ENCODE results near the gene CREB3L1.

The CREB3L1 gene

GRCh38 chr11:46339816-46340215, 62.4 kb downstream of the CREB3L1 start:
- DNase-seq (ENCODE audit: low read depth) = no peak
- TF ChIP-seq, protein P1, sequence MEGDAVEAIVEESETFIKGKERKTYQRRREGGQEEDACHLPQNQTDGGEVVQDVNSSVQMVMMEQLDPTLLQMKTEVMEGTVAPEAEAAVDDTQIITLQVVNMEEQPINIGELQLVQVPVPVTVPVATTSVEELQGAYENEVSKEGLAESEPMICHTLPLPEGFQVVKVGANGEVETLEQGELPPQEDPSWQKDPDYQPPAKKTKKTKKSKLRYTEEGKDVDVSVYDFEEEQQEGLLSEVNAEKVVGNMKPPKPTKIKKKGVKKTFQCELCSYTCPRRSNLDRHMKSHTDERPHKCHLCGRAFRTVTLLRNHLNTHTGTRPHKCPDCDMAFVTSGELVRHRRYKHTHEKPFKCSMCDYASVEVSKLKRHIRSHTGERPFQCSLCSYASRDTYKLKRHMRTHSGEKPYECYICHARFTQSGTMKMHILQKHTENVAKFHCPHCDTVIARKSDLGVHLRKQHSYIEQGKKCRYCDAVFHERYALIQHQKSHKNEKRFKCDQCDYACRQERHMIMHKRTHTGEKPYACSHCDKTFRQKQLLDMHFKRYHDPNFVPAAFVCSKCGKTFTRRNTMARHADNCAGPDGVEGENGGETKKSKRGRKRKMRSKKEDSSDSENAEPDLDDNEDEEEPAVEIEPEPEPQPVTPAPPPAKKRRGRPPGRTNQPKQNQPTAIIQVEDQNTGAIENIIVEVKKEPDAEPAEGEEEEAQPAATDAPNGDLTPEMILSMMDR (conservative IDR thresholded peaks at IDR 0.05; ENCODE audit: low read depth, low read length) = no peak
- H3K4me3 ChIP-seq (ENCODE audit: low read length) = no peak overlapping the region

- no peak for DNase-seq (ENCODE audit: low read depth)
- H3K4me3 ChIP-seq (ENCODE audit: low read length) = no peak overlapping the region
- TF ChIP-seq, protein P1 (conservative IDR thresholded peaks at IDR 0.05; ENCODE audit: low read depth, low read length) = no peak
Measured at GRCh38 chr11:46341454-46341853, 64.0 kb downstream of the CREB3L1 start.

DNA sequence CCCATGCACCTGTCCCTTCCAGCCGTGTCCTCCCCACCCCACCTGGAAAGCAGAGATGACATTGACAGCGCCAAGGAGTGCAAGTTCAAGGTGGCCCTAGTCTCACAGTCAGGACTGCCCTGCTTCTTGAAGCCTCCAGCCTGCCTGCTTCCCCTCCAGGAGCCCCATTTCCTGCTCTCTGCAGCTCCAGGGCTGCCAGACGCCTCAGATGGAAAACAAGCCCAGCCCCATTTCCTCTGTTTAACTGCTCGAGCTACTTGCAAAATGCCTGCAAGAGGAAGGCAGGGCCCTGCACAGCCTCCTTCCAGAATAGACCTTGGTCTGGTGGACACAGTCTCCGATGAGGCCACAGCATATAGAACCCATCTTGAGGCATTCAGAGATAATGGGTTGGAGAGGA, 64.8 kb downstream of the CREB3L1 start:
- no peak for DNase-seq (ENCODE audit: low read depth)
- H3K4me3 ChIP-seq (ENCODE audit: low read length) = no peak overlapping the region
- TF ChIP-seq, protein P1 (conservative IDR thresholded peaks at IDR 0.05; ENCODE audit: low read depth, low read length) = no peak

DNA sequence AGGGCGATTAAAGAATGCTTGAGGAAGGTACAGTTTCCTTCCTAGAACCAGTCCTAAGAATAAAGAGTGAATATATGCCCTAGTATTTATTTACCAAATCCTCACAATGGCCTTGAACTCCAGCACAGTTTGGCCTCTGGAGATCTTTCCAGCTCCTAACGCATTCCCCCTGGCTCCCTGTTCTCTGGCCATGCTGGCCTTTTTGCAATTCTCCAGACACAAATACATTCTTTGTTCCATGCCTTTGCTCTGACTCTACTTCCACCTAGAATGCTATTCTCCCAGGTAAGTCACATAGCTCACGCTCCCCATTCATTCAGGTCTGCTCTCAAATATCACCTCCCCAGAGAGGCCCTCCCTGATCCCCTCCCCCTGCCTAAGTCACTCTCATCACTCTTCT, 66.1 kb downstream of the CREB3L1 start:
- TF ChIP-seq, protein P1 (conservative IDR thresholded peaks at IDR 0.05; ENCODE audit: low read depth, low read length) = no peak
- H3K4me3 ChIP-seq (ENCODE audit: low read length) = no peak overlapping the region

GRCh38 chr11:46345131-46345597, 67.7 kb downstream of the CREB3L1 start:
- TF ChIP-seq, protein P1 (conservative IDR thresholded peaks at IDR 0.05; ENCODE audit: low read depth, low read length) = no peak
- no peak overlapping the region for H3K4me3 ChIP-seq (ENCODE audit: low read length)
- DNase-seq (ENCODE audit: low read depth) = no peak

More for the DNA sequence above, 66.1 kb downstream of the CREB3L1 start:
- no peak for DNase-seq (ENCODE audit: low read depth)

DNA sequence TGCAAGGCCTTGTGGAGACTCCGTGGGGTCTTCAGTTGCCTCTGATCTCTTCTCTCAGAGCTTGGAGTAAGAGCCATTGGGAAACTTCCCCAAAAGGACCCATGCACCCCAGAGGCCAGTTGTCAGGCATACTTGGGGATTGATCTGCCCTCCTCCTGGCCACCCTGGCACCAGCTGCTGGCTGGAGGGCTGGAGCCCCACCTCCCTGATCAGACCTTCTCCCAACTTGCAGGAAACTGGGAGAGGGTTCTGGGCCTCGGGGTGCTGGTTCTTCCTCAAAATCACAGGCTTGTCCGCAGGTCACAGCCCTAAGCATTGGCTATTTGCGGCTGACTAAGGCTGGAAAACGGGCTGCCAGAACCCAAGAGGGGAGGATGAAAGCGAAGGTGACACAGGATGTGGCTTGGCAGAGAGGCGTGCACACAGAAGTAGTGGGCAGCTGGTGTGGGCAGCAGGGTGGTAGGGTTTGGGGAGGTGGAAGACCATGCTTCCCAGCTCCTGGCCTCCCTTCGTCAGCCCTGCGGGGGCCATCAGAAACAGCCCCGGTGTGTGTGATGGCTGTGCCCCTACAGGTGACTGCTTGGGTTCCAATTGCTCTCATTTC, 68.5 kb downstream of the CREB3L1 start:
- H3K4me3 ChIP-seq (ENCODE audit: low read length) = no peak overlapping the region
- TF ChIP-seq, protein P1 (conservative IDR thresholded peaks at IDR 0.05; ENCODE audit: low read depth, low read length) = no peak
- no peak for DNase-seq (ENCODE audit: low read depth)

GRCh38 chr11:46346886-46347636, 69.6 kb downstream of the CREB3L1 start, which contains the start of gene DGKZ:
Gene DGKZ, plus strand, starts transcription at chr11:46347463. Its CDS starts 197 bp downstream, at chr11:46347660.
- TF ChIP-seq, protein P1 (conservative IDR thresholded peaks at IDR 0.05; ENCODE audit: low read depth, low read length) = peak; percentile 36
- DNase-seq (ENCODE audit: low read depth) = no peak
- peak within 1 kb of the TSS; percentile 81 for H3K4me3 ChIP-seq (ENCODE audit: low read length)

Data from retinal pigment epithelial cell (primary cell).